ENCODE results near the gene SCAI.
"Not testable (repeated sequence)": the region's sequence is repeated elsewhere in the genome, so short reads cannot be mapped to it uniquely, and the experiment has no call there.

SCAI gene

DNA sequence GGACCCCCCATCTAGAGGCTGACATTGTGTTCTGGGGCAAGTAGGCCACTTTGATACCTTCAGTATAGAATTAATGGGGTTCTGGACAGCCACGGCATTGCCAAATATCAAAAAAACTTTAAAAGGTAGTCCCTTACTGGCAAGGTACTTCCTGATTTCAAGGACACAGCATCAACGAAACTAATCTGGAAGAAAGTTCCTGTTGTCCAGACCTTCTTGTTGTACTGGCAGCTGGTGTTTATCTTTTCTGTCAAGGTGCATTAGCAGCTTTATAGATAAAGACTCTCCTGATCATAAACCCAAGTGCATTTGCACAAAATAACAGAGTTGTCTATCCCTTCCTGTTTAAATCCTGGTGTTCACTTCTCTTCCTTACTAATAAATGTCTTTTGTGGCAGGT, 178.7 kb downstream of the SCAI start:
- TF ChIP-seq, protein P1, sequence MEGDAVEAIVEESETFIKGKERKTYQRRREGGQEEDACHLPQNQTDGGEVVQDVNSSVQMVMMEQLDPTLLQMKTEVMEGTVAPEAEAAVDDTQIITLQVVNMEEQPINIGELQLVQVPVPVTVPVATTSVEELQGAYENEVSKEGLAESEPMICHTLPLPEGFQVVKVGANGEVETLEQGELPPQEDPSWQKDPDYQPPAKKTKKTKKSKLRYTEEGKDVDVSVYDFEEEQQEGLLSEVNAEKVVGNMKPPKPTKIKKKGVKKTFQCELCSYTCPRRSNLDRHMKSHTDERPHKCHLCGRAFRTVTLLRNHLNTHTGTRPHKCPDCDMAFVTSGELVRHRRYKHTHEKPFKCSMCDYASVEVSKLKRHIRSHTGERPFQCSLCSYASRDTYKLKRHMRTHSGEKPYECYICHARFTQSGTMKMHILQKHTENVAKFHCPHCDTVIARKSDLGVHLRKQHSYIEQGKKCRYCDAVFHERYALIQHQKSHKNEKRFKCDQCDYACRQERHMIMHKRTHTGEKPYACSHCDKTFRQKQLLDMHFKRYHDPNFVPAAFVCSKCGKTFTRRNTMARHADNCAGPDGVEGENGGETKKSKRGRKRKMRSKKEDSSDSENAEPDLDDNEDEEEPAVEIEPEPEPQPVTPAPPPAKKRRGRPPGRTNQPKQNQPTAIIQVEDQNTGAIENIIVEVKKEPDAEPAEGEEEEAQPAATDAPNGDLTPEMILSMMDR (IDR thresholded peaks at IDR 0.05; ENCODE audit: insufficient read depth, low read length, poor library complexity, severe bottlenecking), result no peak
- DNase-seq (ENCODE audit: extremely low read depth, insufficient read length), result no peak
- H3K36me3 ChIP-seq (ENCODE audit: control insufficient read depth, insufficient read depth, low read length), result no peaks in the 10 kb centered on the region
- H3K27me3 ChIP-seq (replicated peaks; ENCODE audit: control insufficient read depth, insufficient read depth, low read length), result no peaks in the 10 kb centered on the region
- H3K4me3 ChIP-seq (replicated peaks; ENCODE audit: low read depth, low read length), result no peak overlapping the region

DNA sequence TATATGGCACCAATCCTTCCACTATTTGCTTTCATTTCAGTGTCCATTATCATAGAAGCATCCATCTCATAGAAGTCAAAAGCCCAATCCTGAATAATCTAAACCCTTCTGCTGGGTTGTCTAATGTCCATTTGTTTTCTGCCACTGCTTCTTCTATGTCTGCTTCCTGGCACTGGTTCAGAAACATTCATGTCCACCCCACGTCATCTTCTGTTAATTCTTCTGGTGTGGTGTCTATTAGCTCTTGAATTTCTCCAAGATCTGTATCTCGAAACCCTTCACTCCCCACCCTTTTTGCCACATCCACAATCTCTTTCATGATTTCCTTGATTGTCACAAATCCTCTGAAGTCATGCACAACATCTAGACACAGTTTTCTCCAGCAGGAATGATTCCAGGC, 179.3 kb downstream of the SCAI start:
- no peak for DNase-seq (ENCODE audit: extremely low read depth, insufficient read length)
- TF ChIP-seq, protein P1 (IDR thresholded peaks at IDR 0.05; ENCODE audit: insufficient read depth, low read length, poor library complexity, severe bottlenecking), result no peak

GRCh38 chr9:124960409-124960752, 182.9 kb downstream of the SCAI start:
- DNase-seq (ENCODE audit: extremely low read depth, insufficient read length), result no peak
- TF ChIP-seq, protein P1 (IDR thresholded peaks at IDR 0.05; ENCODE audit: insufficient read depth, low read length, poor library complexity, severe bottlenecking), result no peak

More for the DNA sequence above, 179.3 kb downstream of the SCAI start:
- Histone ChIP-seq H3K27me3 (replicated peaks; ENCODE audit: control insufficient read depth, insufficient read depth, low read length) (no peaks in the 10 kb centered on the region), H3K4me3 (replicated peaks; ENCODE audit: low read depth, low read length) (no peak overlapping the region), H3K36me3 (ENCODE audit: control insufficient read depth, insufficient read depth, low read length) (no peaks in the 10 kb centered on the region)

GRCh38 chr9:124959671-124960408, 183.5 kb downstream of the SCAI start:
- H3K36me3 ChIP-seq (ENCODE audit: control insufficient read depth, insufficient read depth, low read length); H3K4me3 ChIP-seq (replicated peaks; ENCODE audit: low read depth, low read length); DNase-seq (ENCODE audit: extremely low read depth, insufficient read length); H3K27me3 ChIP-seq (replicated peaks; ENCODE audit: control insufficient read depth, insufficient read depth, low read length): not testable (repeated sequence)

More at GRCh38 chr9:124960409-124960752, 182.9 kb downstream of the SCAI start:
- H3K36me3 ChIP-seq (ENCODE audit: control insufficient read depth, insufficient read depth, low read length), result no peaks in the 10 kb centered on the region
- H3K27me3 ChIP-seq (replicated peaks; ENCODE audit: control insufficient read depth, insufficient read depth, low read length), result no peaks in the 10 kb centered on the region
- no peak overlapping the region for H3K4me3 ChIP-seq (replicated peaks; ENCODE audit: low read depth, low read length)

DNA sequence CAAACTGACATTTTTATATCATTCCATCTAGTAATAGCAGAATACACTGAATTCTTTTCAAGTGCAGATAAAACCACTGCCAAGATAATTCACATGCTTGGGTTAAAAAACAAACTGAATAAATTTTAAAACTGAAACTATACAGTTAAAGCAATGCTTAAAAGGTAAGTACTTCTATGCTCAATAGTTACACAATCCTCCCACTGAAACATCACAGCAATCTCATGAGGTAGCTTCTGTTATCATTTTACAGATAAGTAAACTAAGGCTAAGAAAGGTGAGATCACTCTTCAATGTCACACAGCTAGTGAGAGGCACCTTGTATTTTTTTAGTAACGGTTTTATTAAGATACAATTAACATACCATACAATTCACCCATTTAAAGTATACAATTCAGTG, 189.1 kb downstream of the SCAI start:
- Histone ChIP-seq H3K4me3 (replicated peaks; ENCODE audit: low read depth, low read length) (no peak overlapping the region), H3K36me3 (ENCODE audit: control insufficient read depth, insufficient read depth, low read length) (no peaks in the 10 kb centered on the region), H3K27me3 (replicated peaks; ENCODE audit: control insufficient read depth, insufficient read depth, low read length) (no peaks in the 10 kb centered on the region)
- TF ChIP-seq, protein P1 (IDR thresholded peaks at IDR 0.05; ENCODE audit: insufficient read depth, low read length, poor library complexity, severe bottlenecking), result no peak
- DNase-seq (ENCODE audit: extremely low read depth, insufficient read length), result no peak

DNA sequence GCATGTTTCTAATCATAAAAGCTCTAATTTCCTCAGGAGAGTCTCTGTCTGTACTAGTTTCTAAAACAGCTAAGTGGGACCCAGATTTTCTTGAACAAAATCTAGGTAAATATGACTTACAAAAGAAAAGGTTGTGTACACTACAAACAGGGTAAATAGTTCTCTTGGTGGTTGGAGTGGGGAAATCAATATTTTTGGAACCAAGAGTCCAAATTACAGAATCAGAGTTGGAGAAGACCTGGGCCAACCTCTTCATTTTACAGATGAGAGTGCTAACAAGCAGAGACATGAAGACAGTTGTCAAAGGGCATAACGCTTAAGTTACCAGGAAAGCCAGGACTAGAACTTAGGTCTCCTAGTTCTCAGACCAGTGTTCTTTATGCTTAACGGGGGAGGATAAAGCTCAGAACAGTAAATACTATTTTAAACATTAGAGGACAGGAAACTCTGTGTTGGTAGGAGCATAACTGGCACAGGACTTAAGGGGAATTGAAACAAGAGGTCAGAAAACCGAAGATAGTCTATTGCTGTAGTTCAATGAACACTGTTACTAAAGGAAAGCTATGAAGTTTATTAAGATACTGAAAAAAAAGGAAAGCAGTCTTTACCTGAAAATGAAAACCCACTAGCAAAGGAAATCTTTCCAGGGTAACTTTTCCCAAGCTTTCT, 193.1 kb downstream of the SCAI start:
- TF ChIP-seq, protein P1 (IDR thresholded peaks at IDR 0.05; ENCODE audit: insufficient read depth, low read length, poor library complexity, severe bottlenecking), result no peak
- H3K36me3 ChIP-seq (ENCODE audit: control insufficient read depth, insufficient read depth, low read length), result no peaks in the 10 kb centered on the region
- H3K27me3 ChIP-seq (replicated peaks; ENCODE audit: control insufficient read depth, insufficient read depth, low read length), result no peaks in the 10 kb centered on the region
- H3K4me3 ChIP-seq (replicated peaks; ENCODE audit: low read depth, low read length), result no peak overlapping the region
- DNase-seq (ENCODE audit: extremely low read depth, insufficient read length), result no peak

Measured in GM06990 (cell line).